Mesodermal cell (in vitro differentiated cells): ENCODE results near the gene INPP5A.

Experiments used
- H3K27ac ChIP-seq: 2 replicates; pipeline ENCODE4 v1.7.0; 2013; ENCODE audit warnings: mild to moderate bottlenecking, low read depth, low read length, moderate library complexity; ENCODE audit not compliant: severe bottlenecking
- H3K36me3 ChIP-seq: 2 replicates; pipeline ENCODE4 v1.7.1; 2013; ENCODE audit warnings: mild to moderate bottlenecking, low read length, moderate library complexity; ENCODE audit not compliant: control insufficient read depth, insufficient read depth
- H3K4me1 ChIP-seq: one replicate; pipeline ENCODE4 v1.7.1; 2013; ENCODE audit warnings: mild to moderate bottlenecking, low read length; ENCODE audit not compliant: insufficient read depth, control insufficient read depth, poor library complexity, severe bottlenecking
- H3K4me3 ChIP-seq: 2 replicates; pipeline ENCODE4 v1.7.0; 2013; ENCODE audit warnings: low read length, control low read depth, mild to moderate bottlenecking; ENCODE audit not compliant: insufficient read depth, poor library complexity, severe bottlenecking; ENCODE audit errors: extremely low read depth
- H3K9me3 ChIP-seq: 2 replicates; pipeline ENCODE4 v1.7.1; 2013; ENCODE audit warnings: mild to moderate bottlenecking, low read length, moderate library complexity; ENCODE audit not compliant: control insufficient read depth
- WGBS, 2 experiments: methylation state at CpG; one replicate each; pipeline ENCODE4 v1.1.5; 2013; ENCODE audit warnings: missing lambda C conversion rate in 2 of 2; ENCODE audit not compliant: insufficient coverage in 2 of 2; 5-methylcytosine and 5-hydroxymethylcytosine counted together

Gene INPP5A

DNA sequence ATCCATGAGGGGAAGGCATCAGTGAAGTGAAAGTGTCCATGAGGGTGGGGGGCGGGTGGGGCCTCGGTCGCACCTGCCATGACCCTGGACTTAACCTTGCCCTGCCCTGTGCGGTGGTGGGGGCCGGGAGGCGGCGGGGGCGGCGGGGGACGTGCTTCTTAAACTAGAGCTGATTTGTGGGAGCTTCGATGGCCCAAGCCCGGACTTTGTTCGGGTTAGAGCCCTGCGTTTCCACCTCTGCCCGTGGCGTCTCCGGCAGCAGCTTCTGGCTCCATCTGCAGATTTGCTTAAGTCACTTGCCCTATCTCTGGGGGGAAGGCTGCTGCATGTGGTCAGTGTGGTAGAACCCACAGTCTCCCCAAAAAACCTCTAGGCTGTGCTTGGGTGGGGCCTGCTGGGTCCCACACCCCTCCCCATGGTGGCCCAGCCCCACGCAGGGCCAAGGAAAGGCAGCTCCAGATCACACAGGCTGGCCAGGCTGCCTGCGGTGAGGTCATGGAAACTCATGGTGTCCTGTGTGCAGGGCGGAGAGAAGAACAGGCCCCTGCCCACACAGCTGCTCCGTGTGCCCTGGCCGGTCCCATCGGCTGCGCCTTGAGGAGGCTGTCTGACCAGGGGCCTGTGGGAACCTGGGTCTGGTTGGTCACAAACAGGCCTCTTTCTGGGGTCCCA is 93.2 kb downstream of the INPP5A start:
- Histone ChIP-seq H3K27ac (no peak overlapping the region), H3K9me3 (no peaks in the 10 kb centered on the region), H3K4me3 (no peak overlapping the region), H3K36me3 (no peaks in the 10 kb centered on the region), H3K4me1 (peaks cover 43% of the 10 kb centered on the region)
- 94 to 98% methylated on average over 21 to 22 of the region's 24 CpGs for WGBS, 2 experiments

DNA sequence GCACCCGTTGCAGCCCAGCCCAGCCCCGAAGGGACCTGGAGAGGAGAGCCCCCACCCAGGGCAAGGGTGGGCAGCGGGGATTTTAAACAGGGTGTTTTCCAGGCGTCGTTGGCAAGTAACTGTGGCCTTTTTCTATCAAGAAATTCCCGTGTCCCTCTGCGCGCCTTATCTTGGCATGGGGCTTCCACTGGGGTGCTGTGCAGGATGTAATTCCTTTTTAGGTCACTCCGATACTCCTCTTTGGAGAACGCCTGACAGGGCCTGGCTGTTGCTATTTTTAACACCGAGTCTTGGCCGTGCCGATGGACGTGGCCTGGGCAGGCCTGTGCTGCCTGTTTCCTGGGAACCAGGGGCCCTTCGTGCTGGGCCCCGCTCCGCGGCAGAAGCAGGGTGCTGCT is 93.8 kb downstream of the INPP5A start:
- H3K4me3 ChIP-seq: no peak overlapping the region
- H3K4me1 ChIP-seq: peaks cover 43% of the 10 kb centered on the region
- no peaks in the 10 kb centered on the region for H3K9me3 ChIP-seq
- no peak overlapping the region for H3K27ac ChIP-seq
- H3K36me3 ChIP-seq: no peaks in the 10 kb centered on the region
- 91 to 95% methylated on average over 18 of the region's 18 CpGs for WGBS, 2 experiments

DNA sequence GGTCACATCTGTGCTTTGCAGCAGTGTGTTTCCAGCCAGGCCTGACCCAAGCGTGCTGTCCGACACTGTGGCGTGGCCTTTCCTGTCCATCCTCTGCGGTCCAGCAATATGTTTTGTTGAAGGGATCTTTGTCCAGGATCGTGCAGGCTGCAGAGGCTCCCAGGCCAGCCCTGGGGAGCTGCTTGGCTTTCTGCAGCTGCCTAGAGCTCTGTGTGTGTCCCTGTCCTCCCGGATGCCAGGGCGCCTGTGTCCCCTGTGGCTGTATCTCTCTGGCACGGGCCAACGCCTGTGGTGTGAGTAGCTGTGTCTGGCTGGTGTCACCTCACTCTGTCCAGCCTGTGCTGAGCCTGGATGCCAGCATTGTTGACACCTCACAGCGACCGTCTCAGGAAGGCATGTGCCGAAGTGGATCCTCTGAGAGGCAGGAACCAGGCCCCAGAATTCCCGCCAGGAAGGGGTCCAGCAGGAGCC is 94.5 kb downstream of the INPP5A start:
- H3K4me3 ChIP-seq: no peak overlapping the region
- 92 to 97% methylated on average over 10 to 12 of the region's 13 CpGs for WGBS, 2 experiments
- H3K36me3 ChIP-seq: no peaks in the 10 kb centered on the region
- peaks cover 38% of the 10 kb centered on the region for H3K4me1 ChIP-seq
- H3K9me3 ChIP-seq: no peaks in the 10 kb centered on the region
- no peak overlapping the region for H3K27ac ChIP-seq

DNA sequence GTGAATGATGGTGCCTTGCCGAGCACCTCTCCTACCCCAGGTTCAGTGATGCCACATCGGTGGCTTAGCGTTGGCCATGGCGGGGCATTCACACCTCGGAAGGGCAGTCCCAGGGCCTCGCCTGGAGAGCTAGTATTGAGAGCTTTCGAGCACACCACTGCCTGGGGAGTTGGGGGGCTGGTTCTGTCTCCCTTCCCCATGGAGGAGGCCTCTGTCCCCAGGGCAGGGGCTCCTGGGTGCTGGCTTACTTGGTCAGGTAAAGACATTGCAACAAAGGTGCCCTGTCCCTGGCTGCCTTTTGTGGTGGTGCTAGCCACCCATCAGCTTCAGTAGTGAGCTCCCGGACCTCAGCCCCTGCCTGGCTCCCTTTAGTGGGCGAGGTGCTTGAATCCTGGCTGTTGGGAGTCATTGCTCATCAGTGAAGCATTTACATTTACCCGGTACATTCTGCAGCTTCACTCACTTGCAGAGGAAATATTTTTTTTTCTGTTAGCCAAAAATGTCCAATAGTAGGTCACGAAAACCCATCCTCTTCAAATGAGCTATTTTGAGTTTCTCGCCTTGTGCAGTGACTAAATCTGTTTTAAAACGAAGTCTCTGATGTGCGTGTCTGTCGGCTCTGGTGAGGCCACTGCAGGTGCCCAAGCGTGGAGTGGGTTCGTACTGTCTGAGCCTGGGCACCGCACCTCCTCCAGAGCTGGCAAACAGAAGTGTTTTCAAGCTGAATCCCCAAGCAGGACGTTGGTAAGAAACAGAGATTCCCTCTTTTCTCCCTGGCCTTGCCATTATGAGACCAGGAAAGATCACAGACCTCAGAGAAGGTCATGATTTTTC is 95.5 kb downstream of the INPP5A start:
- WGBS, 2 experiments: 87 to 91% methylated on average over 17 of the region's 19 CpGs

DNA sequence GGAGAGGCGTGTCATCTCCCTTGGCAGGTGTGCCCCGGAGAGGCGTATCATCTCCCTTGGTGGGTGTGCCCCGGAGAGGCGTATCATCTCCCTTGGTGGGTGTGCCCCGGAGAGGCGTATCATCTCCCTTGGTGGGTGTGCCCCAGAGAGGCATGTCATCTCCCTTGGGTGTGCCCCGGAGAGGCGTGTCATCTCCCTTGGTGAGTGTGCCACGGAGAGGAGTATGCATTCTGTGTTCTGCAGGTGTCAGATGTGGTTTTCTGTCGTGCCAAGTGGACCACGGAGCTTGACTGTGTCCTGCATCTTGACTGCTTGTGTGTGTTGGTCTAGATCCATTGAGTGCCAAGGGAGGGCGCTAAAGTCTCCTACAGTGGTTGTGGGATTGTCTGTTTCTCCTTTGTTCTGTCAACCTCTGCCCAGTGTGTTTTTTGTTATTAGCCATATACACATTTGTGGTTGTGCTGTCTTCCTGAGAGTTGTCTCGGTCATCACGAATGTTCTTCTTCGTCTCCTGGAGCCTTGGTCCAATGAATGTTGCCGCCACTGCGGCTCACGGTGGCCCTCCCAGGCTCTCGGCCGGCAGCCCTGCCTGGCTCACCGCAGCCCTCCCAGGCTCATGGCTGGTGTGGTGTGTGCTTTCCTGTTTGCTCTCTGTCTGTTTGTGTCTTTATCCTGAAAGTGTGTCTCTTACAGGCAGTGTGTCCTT is 96.8 kb downstream of the INPP5A start:
- Histone ChIP-seq H3K4me3 (no peak overlapping the region), H3K4me1 (peaks cover 25% of the 10 kb centered on the region), H3K36me3 (no peaks in the 10 kb centered on the region), H3K27ac (no peak overlapping the region), H3K9me3 (no peaks in the 10 kb centered on the region)
- WGBS, 2 experiments: 93 to 97% methylated on average over 16 to 22 of the region's 22 CpGs

More for the DNA sequence above, 95.5 kb downstream of the INPP5A start:
- no peaks in the 10 kb centered on the region for H3K36me3 ChIP-seq
- H3K4me3 ChIP-seq: no peak overlapping the region
- no peak overlapping the region for H3K27ac ChIP-seq
- H3K4me1 ChIP-seq: peaks cover 29% of the 10 kb centered on the region
- no peaks in the 10 kb centered on the region for H3K9me3 ChIP-seq

DNA sequence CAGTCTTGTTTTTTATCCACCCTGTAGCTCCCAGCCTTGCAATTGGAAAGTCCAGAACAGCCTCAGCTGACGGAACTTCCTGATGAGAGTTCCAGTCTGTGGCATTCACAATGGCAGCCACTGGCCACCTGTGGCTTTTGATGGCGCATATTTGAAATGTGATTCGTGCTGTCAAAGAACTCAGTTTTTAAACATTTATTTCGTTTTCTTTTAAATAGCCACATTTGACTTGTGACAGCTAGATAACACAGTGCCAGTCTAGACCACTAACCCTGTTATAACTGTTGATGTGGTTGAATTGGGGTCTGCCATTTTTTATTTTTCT is 97.3 kb downstream of the INPP5A start:
- Histone ChIP-seq H3K4me3 (no peak overlapping the region), H3K9me3 (no peaks in the 10 kb centered on the region), H3K36me3 (no peaks in the 10 kb centered on the region), H3K27ac (no peak overlapping the region), H3K4me1 (peaks cover 25% of the 10 kb centered on the region)
- 100% methylated on average over 3 of the region's 4 CpGs for WGBS, 2 experiments

DNA sequence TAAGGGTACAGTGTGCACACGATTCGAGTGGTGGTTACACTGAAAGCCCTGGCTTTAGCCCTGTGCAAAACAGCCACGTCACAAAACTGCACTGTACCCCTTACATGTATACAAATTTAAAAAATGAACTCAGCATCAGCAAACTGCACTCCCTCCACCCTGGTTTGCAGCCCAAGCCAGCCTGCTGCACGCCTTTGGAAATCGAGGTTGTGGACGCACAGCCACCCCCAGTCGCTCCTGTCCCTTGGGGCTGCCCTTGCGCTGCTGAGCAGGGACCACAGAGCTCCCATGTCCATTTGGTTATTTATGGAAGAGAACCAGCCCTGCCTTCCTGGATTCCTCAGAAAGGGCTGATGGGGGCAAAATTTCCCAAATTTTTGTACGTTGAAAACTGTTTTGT is 98.8 kb downstream of the INPP5A start:
- Histone ChIP-seq H3K27ac (no peak overlapping the region), H3K9me3 (no peaks in the 10 kb centered on the region), H3K4me1 (peaks cover 18% of the 10 kb centered on the region), H3K4me3 (no peak overlapping the region), H3K36me3 (no peaks in the 10 kb centered on the region)
- 99 to 100% methylated on average over 7 to 8 of the region's 9 CpGs for WGBS, 2 experiments

DNA sequence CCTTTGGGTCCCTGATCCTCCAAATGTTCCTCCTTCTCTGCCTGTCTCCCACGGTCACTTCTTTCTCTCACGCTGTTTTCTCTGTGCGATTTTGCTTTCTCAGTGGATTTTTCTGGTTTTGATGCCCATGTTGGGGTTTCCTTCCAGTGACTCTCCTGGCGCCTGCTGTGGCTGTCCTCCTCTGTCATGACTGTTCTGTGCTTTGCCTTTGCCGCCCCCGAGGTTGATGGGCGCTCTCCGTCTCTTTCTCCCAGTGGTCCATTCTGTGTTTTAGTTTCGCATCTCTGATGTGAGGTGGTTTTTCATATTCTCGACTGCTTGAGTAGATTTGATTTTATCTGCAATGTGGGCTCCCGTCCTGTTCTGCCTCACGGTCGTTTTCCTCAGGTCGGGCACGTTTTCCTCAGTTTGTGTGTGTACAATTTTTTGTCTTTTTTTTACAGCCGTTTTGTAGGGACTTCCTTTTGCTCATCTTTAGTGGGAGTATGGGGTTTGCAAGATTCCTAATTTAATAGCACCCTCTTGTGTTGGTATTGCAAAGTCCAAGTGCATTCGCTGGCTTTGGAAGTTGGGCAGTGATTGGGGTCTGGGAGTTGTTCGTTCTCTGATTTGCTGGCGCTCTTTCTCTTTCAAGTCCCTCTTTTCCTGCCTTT is 100.0 kb downstream of the INPP5A start:
- 41 to 67% methylated on average over 6 to 8 of the region's 19 CpGs for WGBS, 2 experiments
- H3K27ac ChIP-seq: no peak overlapping the region
- H3K36me3 ChIP-seq: no peaks in the 10 kb centered on the region
- H3K4me3 ChIP-seq: no peak overlapping the region
- H3K4me1 ChIP-seq: peaks cover 9% of the 10 kb centered on the region
- H3K9me3 ChIP-seq: no peaks in the 10 kb centered on the region

DNA sequence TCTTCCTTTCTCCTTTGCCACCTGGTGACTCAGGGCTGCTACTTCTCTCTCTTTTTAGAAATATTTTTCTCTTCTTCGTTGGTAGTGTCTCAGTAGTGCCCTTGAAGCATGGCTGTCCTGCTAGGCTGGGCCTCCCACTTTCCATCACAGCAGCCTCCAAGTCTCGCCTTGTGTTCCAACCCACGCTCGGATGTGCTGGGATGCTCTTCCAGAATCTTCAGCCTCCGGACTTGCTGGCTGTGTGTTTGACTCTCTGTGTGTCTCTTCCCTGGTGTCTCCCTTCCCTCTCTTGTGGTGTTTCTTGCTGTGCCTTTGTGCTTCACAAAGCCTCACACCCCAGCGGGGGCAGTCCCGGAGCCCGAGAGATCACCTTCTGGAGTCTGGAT is 100.5 kb downstream of the INPP5A start:
- Histone ChIP-seq H3K36me3 (no peaks in the 10 kb centered on the region), H3K27ac (no peak overlapping the region), H3K9me3 (no peaks in the 10 kb centered on the region), H3K4me1 (peaks cover 4% of the 10 kb centered on the region), H3K4me3 (no peak overlapping the region)
- WGBS, 2 experiments: 57 to 82% methylated on average over 4 to 5 of the region's 8 CpGs

DNA sequence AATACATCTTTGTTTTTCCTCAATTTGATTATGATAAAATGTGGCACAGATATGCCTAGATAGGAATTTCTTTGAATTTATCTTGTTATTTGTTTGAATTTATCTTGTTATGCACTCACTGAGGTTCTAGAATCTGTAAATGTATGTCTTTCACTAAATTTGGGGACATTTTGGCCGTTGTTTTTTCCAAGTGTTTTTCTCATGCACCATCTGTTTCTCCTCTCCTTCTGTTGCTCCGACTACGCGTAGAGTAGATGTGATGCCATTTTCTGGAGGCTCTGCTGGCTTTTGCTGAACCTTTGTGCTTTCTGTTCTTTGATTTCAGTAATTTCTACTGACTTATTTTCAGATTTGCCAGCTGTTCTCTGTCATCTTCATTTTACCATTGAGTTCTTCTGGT is 101.9 kb downstream of the INPP5A start:
- H3K4me1 ChIP-seq: no peaks in the 10 kb centered on the region
- 87 to 100% methylated on average over 1 to 3 of the region's 4 CpGs for WGBS, 2 experiments
- no peak overlapping the region for H3K27ac ChIP-seq
- no peaks in the 10 kb centered on the region for H3K36me3 ChIP-seq
- H3K9me3 ChIP-seq: no peaks in the 10 kb centered on the region
- H3K4me3 ChIP-seq: no peak overlapping the region
